ENCODE measurements around the gene DCST2.

GRCh38 chr1:155079487-155080311 is 46.1 kb upstream of the DCST2 start:
- TF ChIP-seq CTCF (IDR thresholded peaks at IDR 0.05; ENCODE audit: insufficient read depth, low read length) (no peak), REST (IDR thresholded peaks at IDR 0.05; ENCODE audit: insufficient replicate concordance, low read depth) (no peak)
